Neural cell (in vitro differentiated cells): ENCODE measurements around the gene KIF4A. TPM values are rescaled to one million over a fixed set of nuclear protein-coding genes. Genes with fewer than 3 reads are reported as not detected.

ENCODE experiments used
- H2AFZ ChIP-seq: fragments of 200-600, 300-800 bp; sonication (generic), shearing (Covaris generic); 2 replicates; pipeline ENCODE4 v1.6.0; 2014; ENCODE audit warnings: low read depth, mild to moderate bottlenecking, antibody characterized with exemption, low read length, moderate library complexity
- H3F3A ChIP-seq: fragments of 200-600 bp; shearing (Covaris generic); 2 replicates; pipeline ENCODE4 v1.6.1; 2016; ENCODE audit warnings: mild to moderate bottlenecking, moderate library complexity, mixed read lengths, antibody characterized with exemption, low read length; ENCODE audit not compliant: insufficient read depth, poor library complexity, severe bottlenecking
- H3K27ac ChIP-seq: fragments of 200-600, 300-800 bp; sonication (generic), shearing (Covaris generic); 2 replicates; pipeline ENCODE4 v1.5.1; 2014; ENCODE audit warnings: mild to moderate bottlenecking, low read length, moderate library complexity
- H3K27me3 ChIP-seq: fragments of 300-800, 200-600 bp; sonication (generic), shearing (Covaris generic); 2 replicates; pipeline ENCODE4 v1.6.0; 2014; ENCODE audit warnings: mild to moderate bottlenecking, low read depth, low read length, moderate library complexity; ENCODE audit not compliant: insufficient read depth
- H3K36me3 ChIP-seq: fragments of 300-800, 200-600 bp; sonication (generic), shearing (Covaris generic); 2 replicates; pipeline ENCODE4 v1.5.1; 2014; ENCODE audit warnings: mild to moderate bottlenecking, antibody characterized with exemption, low read length, moderate library complexity; ENCODE audit not compliant: insufficient read depth
- H3K4me2 ChIP-seq: fragments of 300-800, 200-600 bp; sonication (generic), shearing (Covaris generic); 2 replicates; pipeline ENCODE4 v1.6.0; 2014; ENCODE audit warnings: mild to moderate bottlenecking, low read length
- H3K4me3 ChIP-seq: fragments of 300-800, 200-600 bp; sonication (generic), shearing (Covaris generic); 2 replicates; pipeline ENCODE4 v1.5.1; 2014; ENCODE audit warnings: mild to moderate bottlenecking, low read length, moderate library complexity
- H3K79me2 ChIP-seq: fragments of 200-600 bp; shearing (Covaris generic); replicated peaks from 2 replicates; pipeline ENCODE4 v1.6.0; 2014; ENCODE audit warnings: mild to moderate bottlenecking, low read length, moderate library complexity; ENCODE audit not compliant: insufficient read depth
- H3K9ac ChIP-seq: fragments of 300-800, 200-600 bp; sonication (generic), shearing (Covaris generic); 2 replicates; pipeline ENCODE4 v1.6.1; 2016; ENCODE audit warnings: mild to moderate bottlenecking, low read length, mixed read lengths
- H3K9me2 ChIP-seq: fragments of 200-600 bp; shearing (Covaris generic); 2 replicates; pipeline ENCODE4 v1.6.1; 2016; ENCODE audit warnings: mild to moderate bottlenecking, low read length, mixed read lengths; ENCODE audit not compliant: insufficient read depth
- H3K9me3 ChIP-seq: fragments of 200-600, 300-800 bp; sonication (generic), shearing (Covaris generic); 2 replicates; pipeline ENCODE4 v1.6.1; 2016; ENCODE audit warnings: mild to moderate bottlenecking, mixed run types, low read length, moderate library complexity, mixed read lengths
- H4K20me1 ChIP-seq: fragments of 200-600 bp; shearing (Covaris generic); 2 replicates; pipeline ENCODE4 v1.6.1; 2016; ENCODE audit warnings: mild to moderate bottlenecking, mixed run types; ENCODE audit not compliant: insufficient read depth
- EP300 ChIP-seq: fragments of 450-650 bp; conservative IDR thresholded peaks from 2 replicates; pipeline ENCODE4 v1.6.1; 2014; ENCODE audit warnings: antibody characterized with exemption, mild to moderate bottlenecking, moderate library complexity; ENCODE audit not compliant: poor library complexity, severe bottlenecking
- EZH2 ChIP-seq: fragments of 200-600, 300-800 bp; shearing (Covaris generic), sonication (generic); IDR thresholded peaks from 2 replicates; pipeline ENCODE4 v1.6.1; 2014; ENCODE audit warnings: antibody characterized with exemption, low read length, borderline replicate concordance, mild to moderate bottlenecking; ENCODE audit not compliant: insufficient read depth, poor library complexity, severe bottlenecking
- MXI1 ChIP-seq: fragments of 450-650 bp; conservative IDR thresholded peaks from 2 replicates; pipeline ENCODE4 v1.6.1; 2014; ENCODE audit warnings: antibody characterized with exemption, mild to moderate bottlenecking; ENCODE audit not compliant: poor library complexity, severe bottlenecking
- POLR2AphosphoS5 ChIP-seq: IDR thresholded peaks from 2 replicates; pipeline ENCODE4 v1.6.1; 2012
- RAD21 ChIP-seq: fragments of 450-650 bp; conservative IDR thresholded peaks from 2 replicates; pipeline ENCODE4 v1.6.1; 2014; ENCODE audit warnings: antibody characterized with exemption, mild to moderate bottlenecking, moderate library complexity
- SMC3 ChIP-seq: fragments of 450-650 bp; conservative IDR thresholded peaks from 2 replicates; pipeline ENCODE4 v1.6.1; 2014; ENCODE audit warnings: antibody characterized with exemption, mild to moderate bottlenecking, moderate library complexity; ENCODE audit not compliant: poor library complexity
- TAF1 ChIP-seq: IDR thresholded peaks from 2 replicates; pipeline ENCODE4 v1.6.1; 2012; ENCODE audit warnings: low read depth
- polyA plus RNA-seq: library from polyadenylated mRNA; depleted of rRNA; stranded (reverse); fragments of >200 nt; gene quantifications from 2 replicates; pipeline ENCODE4 v1.2.3, GENCODE V29; 2014
- TF ChIP-seq, protein P1 (sequence below): IDR thresholded peaks from 2 replicates; pipeline ENCODE4 v1.6.1; 2012; ENCODE audit warnings: borderline replicate concordance
- TF ChIP-seq, protein P2 (sequence below): fragments of 450-650 bp; IDR thresholded peaks from 2 replicates; pipeline ENCODE4 v1.5.1; 2014; ENCODE audit warnings: antibody characterized with exemption, mild to moderate bottlenecking, moderate library complexity; ENCODE audit not compliant: poor library complexity, severe bottlenecking

KIF4A gene
- polyA plus RNA-seq, 1 donor from 2014 or later = 1.1 TPM

DNA sequence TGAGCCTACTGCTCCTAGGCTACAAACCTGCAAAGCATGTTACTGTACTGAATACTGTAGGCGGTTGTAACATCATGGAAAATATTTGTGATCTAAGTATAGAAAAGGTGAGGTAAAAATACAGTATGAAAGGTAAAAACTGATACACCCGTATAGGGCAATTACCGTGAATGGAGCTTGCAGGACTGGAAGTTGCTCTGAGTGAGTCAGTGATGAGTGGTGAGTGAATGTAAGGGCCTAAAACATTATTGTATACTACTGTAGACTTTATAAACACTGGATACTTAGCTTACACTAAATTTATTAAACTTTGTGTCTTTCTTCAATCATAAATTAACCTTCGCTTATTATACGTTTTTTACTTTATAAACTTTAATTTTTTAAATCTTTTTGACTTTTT lies 3.7 kb downstream of the KIF4A start:
- Histone ChIP-seq H2AFZ (no peak overlapping the region), H3F3A (no peaks in the 10 kb centered on the region), H3K79me2 (peaks cover 15% of the 10 kb centered on the region), H3K9me3 (no peaks in the 10 kb centered on the region), H3K27me3 (no peaks in the 10 kb centered on the region), H3K4me3 (no peak overlapping the region), H4K20me1 (no peaks in the 10 kb centered on the region), H3K4me2 (no peak overlapping the region), H3K27ac (no peak overlapping the region), H3K9me2 (no peaks in the 10 kb centered on the region), H3K36me3 (no peaks in the 10 kb centered on the region), H3K9ac (no peak overlapping the region)
- TF ChIP-seq EZH2 (no peak), TAF1 (no peak), POLR2AphosphoS5 (no peak), EP300 (no peak), SMC3 (no peak), RAD21 (no peak), MXI1 (no peak)
- TF ChIP-seq, protein P1, sequence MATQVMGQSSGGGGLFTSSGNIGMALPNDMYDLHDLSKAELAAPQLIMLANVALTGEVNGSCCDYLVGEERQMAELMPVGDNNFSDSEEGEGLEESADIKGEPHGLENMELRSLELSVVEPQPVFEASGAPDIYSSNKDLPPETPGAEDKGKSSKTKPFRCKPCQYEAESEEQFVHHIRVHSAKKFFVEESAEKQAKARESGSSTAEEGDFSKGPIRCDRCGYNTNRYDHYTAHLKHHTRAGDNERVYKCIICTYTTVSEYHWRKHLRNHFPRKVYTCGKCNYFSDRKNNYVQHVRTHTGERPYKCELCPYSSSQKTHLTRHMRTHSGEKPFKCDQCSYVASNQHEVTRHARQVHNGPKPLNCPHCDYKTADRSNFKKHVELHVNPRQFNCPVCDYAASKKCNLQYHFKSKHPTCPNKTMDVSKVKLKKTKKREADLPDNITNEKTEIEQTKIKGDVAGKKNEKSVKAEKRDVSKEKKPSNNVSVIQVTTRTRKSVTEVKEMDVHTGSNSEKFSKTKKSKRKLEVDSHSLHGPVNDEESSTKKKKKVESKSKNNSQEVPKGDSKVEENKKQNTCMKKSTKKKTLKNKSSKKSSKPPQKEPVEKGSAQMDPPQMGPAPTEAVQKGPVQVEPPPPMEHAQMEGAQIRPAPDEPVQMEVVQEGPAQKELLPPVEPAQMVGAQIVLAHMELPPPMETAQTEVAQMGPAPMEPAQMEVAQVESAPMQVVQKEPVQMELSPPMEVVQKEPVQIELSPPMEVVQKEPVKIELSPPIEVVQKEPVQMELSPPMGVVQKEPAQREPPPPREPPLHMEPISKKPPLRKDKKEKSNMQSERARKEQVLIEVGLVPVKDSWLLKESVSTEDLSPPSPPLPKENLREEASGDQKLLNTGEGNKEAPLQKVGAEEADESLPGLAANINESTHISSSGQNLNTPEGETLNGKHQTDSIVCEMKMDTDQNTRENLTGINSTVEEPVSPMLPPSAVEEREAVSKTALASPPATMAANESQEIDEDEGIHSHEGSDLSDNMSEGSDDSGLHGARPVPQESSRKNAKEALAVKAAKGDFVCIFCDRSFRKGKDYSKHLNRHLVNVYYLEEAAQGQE = no peak
- TF ChIP-seq, protein P2, sequence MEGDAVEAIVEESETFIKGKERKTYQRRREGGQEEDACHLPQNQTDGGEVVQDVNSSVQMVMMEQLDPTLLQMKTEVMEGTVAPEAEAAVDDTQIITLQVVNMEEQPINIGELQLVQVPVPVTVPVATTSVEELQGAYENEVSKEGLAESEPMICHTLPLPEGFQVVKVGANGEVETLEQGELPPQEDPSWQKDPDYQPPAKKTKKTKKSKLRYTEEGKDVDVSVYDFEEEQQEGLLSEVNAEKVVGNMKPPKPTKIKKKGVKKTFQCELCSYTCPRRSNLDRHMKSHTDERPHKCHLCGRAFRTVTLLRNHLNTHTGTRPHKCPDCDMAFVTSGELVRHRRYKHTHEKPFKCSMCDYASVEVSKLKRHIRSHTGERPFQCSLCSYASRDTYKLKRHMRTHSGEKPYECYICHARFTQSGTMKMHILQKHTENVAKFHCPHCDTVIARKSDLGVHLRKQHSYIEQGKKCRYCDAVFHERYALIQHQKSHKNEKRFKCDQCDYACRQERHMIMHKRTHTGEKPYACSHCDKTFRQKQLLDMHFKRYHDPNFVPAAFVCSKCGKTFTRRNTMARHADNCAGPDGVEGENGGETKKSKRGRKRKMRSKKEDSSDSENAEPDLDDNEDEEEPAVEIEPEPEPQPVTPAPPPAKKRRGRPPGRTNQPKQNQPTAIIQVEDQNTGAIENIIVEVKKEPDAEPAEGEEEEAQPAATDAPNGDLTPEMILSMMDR = no peak

DNA sequence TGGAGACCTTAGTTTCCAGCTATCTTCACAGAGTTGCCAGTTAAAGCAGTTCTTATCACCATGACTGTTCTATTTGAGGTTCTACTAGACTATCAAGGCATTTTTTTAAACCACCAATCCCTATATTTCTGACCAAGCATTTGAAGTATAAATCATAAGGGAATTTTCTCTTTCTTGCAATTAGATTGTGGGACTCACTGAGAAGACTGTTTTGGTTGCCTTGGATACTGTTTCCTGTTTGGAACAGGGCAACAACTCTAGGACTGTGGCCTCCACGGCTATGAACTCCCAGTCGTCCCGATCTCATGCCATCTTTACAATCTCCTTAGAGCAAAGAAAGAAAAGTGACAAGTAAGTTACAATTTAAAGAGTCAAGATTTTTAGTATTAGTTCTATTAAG lies 11.8 kb downstream of the KIF4A start:
- TF ChIP-seq POLR2AphosphoS5 = no peak
- TF ChIP-seq TAF1 = no peak
- TF ChIP-seq RAD21 = no peak
- TF ChIP-seq EZH2 = no peak
- TF ChIP-seq, protein P1 = no peak
- TF ChIP-seq EP300 = no peak
- no peak for TF ChIP-seq SMC3
- no peak for TF ChIP-seq MXI1
- TF ChIP-seq, protein P2 = no peak
- Histone ChIP-seq H3K27me3 (no peaks in the 10 kb centered on the region), H3K27ac (no peak overlapping the region), H3K36me3 (no peaks in the 10 kb centered on the region), H2AFZ (no peak overlapping the region), H3F3A (no peaks in the 10 kb centered on the region), H3K79me2 (no peaks in the 10 kb centered on the region), H3K9me3 (no peaks in the 10 kb centered on the region), H4K20me1 (no peaks in the 10 kb centered on the region), H3K9ac (no peak overlapping the region), H3K4me3 (no peak overlapping the region), H3K4me2 (no peak overlapping the region), H3K9me2 (no peaks in the 10 kb centered on the region)
